WTC11 (cell line): ENCODE data around the gene LCN12.

Experiments used
- CTCF ChIP-seq: fragments of 200-600 bp; IDR thresholded peaks from 2 replicates; pipeline ENCODE4 v1.8.0; 2022; ENCODE audit warnings: antibody characterized with exemption
- E2F1 ChIP-seq: sonication (generic); formaldehyde crosslinking; IDR thresholded peaks from 2 replicates; pipeline ENCODE4 v1.8.0; 2022; ENCODE audit warnings: mild to moderate bottlenecking, missing genetic modification reagents
- GRHL2 ChIP-seq: fragments of 250-450 bp; sonication (Bioruptor Pico); IDR thresholded peaks from 2 replicates; pipeline ENCODE4 v1.8.0; 2022; ENCODE audit warnings: mild to moderate bottlenecking, moderate library complexity; ENCODE audit not compliant: insufficient replicate concordance, severe bottlenecking
- TEAD1 ChIP-seq: sonication (generic); formaldehyde crosslinking; IDR thresholded peaks from 2 replicates; pipeline ENCODE4 v1.8.0; 2022; ENCODE audit warnings: mild to moderate bottlenecking, missing genetic modification reagents
- USF1 ChIP-seq: sonication (generic); formaldehyde crosslinking; IDR thresholded peaks from 2 replicates; pipeline ENCODE4 v1.8.0; 2022; ENCODE audit warnings: mild to moderate bottlenecking, missing genetic modification reagents

GRCh38 chr9:136977649-136978072 is 25.6 kb downstream of the LCN12 start:
- TF ChIP-seq USF1 (CRISPR knock-in tag) (no peak), CTCF (no peak), GRHL2 (CRISPR knock-in tag) (no peak), E2F1 (CRISPR knock-in tag) (no peak), TEAD1 (no peak)
